GM18909 (cell line): ENCODE data around the gene TCFL5.
A peak's percentile ranks its signal among the peaks of the same experiment; 100 is the strongest.
"Not testable (repeated sequence)": the region's sequence is repeated elsewhere in the genome, so short reads cannot be mapped to it uniquely, and the experiment has no call there.

Experiments used
- ATAC-seq: cut with Tn5 transposase; IDR thresholded peaks from one replicate; pipeline ENCODE4 v1.9.1; 2021; ENCODE audit warnings: mild to moderate bottlenecking; ENCODE audit not compliant: unreplicated experiment, poor library complexity

TCFL5 gene

DNA sequence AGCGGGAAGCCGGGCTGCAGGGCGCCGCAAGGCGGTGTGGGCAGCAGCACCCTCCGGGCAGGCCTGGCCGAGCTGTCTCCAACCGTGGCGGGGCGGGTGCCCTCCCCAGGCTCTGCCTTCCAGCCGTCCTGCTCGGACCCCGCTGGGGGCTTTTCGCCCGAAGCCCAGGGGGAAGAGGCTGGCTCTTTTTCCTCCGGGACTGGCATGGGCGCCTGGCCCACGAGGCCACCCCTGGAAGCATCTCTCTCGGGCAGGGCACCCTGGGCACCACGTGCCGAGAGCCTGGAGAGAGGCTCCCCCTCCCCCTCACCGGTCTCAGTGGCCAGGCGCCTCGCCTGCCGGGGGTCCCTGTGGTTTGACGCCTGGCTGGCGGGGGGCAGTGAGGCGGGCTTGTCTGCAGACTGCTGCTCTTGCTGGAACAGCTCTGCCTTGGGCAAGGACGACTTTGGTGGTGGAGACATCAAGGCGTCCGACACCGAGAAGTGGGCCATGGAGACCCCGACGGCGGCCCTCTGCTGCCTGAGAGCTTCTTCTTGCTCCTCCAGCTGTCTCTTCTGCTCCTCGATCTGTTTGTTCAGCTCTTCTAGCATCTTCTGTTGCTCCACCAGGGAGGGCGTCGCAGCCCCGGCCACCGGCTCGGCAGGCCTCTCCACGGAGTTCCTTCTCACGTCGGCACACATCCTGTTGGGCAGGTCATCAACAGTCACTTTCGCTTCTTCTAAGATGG lies 19.5 kb upstream of the TCFL5 start:
- no peak for ATAC-seq

DNA sequence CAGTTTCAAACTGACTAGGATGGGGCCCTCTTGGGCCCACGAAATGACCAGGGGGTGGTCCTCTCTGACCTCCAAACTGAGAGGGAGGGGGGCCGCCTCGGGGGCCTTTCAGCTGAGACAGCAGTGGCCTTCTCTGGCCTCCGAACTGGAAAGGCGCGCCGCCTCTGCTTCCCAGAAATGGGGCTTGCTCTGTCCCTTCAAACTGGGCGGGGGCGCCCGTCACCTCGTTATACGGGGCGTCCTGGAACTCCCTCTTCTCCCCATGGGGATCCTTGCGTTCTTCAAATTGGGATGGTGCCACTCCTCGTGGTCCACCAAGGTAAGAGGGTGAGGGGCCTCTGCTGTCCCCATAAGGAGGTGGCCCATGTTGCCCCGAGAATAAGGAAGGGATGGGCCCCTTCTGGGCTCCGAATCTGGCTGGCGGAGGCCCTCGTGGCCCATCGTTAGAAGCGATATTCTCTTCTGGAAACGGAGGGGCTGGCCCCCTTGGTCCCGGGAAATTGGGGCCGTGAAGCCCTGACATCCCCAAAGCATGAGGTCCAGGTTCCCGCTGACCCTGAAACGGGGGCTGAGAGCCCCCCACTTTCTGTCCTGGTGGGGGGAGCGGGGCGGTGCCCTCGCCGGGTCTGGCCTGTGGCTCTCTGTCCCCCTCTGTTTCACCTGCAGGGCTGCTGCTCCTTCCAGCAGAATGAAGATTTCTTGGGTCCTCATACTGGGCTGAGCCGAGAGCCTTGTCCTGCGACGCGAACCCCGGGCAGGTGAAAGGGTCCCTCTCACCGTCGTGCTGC lies 18.7 kb upstream of the TCFL5 start:
- no peak for ATAC-seq

DNA sequence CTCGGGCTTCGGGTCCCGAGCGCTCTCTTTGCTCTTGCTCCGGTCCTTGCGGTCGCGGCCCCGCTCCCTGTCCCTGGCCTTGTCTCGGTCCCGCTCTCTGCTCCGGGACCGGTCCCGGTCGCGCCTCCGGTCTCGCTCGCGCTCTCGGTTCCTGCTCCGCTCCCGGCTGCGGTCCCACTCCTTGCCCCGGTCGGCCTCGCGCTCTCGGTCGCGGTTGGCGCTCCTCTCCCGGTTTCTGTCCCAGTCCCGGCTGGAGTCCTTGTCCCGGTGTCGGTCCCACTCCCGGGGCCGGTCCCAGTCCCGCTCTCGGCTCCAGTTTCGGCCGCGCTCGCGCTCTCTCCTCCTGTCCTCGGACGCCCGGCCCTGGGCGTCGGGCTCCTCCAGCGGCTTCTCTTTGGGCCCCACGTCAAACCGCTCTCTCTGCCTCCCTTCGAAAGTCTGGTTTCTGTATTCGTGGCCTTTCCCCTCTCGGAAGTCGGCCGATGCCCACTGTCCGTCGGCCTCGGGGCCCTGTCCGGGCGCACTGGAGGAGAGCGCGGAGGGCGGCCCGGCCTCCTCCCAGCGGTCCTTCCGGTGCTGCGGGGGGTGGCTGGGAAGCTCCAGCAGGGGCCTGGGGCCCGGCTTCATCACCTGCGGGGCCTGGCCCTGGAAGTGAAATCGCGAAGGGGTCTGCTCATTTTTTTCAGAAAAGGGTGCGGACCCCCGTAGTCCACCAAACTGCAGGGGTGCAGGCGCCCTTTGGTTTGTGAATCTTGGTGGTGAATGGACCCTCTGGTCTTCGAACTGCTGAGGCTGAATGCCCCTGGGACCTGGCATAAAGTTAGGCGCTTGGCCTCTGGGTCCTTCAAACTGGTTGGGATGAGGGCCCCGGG lies 17.9 kb upstream of the TCFL5 start:
- no peak for ATAC-seq

DNA sequence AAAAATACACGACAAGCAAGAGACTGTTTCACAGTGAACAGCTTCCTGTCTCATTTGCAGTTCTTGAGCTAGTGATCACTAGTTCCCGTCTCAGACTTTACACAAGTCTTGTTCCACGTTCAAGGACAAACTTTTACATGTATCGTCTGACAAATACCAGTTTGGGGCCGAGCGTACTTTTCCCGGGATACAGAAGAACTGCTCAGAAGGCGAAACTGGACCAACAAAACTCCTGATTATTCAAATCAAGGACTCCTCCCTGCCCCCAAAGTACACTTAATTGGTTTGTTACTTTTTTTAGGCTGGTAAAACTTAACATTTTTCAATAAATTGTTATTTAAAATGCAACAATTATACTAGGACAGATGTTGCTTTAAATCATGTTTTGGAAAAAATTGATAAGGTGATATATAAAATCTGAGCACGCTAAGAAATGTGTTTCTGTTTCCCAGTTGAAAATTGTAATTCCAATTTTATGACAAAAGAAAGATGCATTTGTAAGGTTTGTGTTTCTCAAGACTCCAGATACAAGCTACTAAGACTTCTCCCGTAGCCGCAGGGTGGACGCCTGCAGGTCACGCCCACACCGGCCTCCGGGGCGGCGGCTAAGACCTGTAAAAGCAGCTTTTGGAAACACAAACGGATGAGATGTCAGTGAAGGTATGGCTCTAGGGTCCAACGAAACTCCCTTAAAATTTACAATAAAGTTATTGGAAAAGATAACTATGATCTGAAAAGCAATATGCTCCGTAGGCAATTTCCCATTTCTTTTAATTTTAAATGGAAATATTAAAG lies 16.8 kb upstream of the TCFL5 start:
- no peak for ATAC-seq

DNA sequence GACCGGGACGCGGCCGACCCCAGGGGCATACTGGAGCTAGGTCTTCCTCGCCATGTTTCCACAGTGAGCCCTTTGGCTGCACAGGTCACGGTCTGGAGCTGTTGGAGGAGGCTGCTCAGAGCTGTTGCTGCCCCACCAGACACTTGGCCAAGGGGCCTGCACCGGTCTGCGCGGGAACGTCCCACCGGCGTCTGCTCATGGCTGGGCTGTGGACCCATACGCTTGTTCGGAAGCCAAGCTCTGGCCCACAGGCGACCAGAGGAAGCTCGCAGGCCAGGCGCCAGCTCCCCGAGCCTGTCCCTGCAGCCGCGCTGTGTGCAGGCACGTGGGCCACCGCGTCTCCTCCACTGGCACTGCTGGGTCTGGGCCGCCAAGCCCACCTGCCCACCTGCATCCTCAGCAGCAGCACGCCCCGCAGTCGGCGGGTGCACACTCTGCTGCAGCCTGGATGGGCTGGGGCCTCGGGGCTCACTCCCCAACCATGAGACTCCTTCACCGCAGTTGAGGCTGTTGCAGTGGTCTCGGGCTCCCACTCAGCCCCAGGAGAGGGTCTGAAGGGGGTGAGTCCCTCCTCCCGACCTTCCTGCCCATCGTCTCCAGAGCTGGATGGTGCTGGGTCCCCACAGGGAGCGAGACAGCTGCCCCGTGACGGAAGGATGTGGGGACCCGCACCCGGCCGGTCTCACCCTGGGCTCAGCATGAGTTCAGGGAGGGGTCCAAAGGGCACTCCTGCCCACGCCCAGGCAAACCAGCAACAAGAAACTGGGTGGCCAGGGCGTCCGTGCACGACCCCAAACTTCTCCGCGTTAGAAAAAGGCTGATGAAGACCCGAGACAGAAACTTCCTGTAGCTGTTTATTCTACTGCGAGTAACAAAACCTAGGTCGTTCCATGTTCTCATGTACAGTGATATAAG lies 15.5 kb upstream of the TCFL5 start:
- ATAC-seq, result no peak

DNA sequence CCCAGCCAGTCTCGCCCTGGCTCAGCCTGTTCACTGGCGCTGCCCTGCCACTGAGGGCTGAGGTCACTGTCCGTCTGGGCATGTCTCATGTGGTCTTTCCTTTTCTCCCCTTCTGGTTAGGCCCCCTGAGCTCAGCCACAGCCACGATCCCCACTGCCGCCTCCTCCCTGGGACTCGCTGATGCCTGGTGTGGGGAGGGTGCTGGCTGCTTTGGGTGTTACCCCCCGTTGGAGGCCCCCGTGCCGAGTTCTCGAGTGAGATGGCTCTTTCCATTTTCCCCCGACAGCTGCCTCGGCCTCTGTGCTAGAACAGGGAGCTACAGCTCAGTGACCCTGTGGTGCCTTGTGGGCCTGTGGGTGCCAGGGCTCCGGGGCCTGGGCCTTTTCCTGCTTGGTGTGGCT lies 14.9 kb upstream of the TCFL5 start:
- no peak for ATAC-seq

DNA sequence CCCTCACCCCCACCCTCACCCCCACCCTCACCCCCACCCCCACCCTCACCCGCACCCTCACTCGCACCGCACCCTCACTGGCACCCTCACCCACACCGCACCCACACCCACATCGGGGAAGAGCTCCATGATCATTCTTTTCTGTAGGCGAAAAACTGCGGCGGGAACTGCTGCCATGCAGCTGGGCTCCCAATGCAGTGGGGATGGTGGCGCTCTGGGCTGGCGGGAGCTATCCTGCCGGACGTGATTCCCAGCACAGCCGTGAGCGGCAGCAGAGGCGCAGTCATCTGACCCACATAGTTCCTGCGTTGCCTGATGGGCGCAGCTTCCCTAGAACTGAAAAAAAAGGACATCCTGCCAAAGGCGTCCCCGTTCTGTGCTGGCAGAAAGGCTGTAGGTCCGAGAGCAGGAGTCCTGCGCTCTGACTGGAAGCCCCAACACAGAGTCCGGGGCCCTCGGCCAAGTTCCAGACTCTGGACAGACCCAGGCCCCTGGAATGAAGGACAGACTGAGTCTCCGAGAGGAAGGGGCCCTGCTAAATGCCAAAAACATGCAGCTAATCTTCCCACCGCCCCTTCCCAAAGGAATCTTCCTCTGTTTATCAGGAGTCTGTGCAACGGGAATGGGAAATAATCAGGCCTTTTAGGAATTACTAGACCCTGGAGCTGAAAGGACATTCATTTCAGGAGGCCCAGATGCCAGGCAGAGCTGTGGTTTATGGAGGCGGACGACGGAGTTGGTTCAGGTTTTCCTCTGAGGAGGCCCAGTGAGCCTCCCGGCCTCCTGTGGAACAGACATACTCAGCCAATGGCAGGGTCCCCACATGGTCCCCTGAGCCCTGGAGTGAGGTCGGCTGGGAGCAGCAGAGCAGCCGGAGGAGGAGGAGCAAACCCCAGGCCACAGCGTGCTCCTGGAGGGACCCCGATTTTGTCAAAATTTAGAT lies 14.1 kb upstream of the TCFL5 start:
- no peak for ATAC-seq

DNA sequence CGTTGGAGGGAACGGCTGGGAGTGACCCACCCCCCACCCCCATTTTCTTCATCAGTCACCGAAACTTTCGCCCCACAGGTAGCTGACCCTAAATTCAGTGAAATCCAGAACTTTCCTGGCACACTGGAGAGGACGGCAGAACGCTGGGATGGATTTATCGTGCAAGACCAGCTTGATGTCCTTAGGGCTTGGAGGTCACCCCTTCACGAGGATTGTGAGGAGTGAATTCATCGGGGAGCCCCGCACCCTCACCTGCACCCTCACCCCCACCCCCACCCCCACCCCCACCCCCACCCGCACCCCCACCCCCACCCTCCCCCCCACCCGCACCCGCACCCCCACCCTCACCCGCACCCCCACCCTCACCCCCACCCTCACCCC lies 13.3 kb upstream of the TCFL5 start:
- no peak for ATAC-seq

DNA sequence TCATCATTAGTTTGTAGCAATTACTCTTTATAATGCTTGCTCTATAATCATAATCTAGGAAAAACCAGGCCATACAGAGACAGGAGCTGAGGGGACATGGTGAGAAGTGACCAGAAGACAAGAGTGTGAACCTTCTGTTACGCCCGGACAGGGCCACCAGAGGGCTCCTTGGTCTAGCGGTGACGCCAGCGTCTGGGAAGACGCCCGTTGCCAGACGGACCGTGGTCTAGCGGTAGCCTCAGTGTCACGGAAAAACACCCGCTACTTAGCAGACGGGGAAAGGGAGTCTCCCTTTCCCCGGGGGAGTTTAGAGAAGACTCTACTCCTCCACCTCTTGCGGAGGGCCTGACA lies 12.0 kb upstream of the TCFL5 start:
- not testable (repeated sequence) for ATAC-seq

DNA sequence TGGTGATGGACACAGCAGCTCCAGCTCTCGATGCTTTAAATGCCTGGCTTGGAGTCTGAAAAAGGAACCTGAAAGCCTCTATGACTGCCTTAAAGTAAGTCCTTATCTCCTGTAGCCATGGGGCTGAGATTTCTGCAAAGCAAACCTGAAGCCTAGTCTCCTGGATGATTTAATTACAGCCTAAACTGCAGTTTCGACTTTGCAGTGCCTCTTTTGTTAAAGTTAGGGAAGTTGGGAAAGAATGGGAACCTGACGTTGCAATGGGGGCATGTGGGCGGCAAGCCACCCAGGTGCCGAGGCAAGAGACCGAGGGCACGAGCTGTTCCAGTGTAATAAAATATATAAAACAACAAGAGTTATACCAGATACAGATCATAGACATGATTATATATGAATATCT lies 11.7 kb upstream of the TCFL5 start:
- no peak for ATAC-seq

DNA sequence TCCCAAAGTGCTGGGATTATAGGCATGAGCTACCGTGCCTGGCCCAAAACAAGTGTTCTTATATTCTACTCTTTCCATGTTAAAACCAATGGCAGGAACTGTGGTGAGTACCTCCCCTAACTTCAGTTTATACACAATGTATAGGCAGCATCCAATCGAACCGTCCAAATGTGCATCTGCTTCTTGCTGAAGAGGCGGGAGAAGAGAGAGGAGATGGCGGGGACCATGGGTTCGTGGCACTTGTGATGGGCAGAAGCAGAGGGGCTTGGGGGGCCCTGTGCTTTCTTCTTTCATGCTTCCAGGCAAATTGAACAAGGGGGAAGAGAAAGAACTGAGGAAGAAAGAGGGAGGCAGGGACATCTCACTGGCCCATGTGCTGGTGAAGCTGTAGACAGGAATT lies 11.2 kb upstream of the TCFL5 start:
- no peak for ATAC-seq

DNA sequence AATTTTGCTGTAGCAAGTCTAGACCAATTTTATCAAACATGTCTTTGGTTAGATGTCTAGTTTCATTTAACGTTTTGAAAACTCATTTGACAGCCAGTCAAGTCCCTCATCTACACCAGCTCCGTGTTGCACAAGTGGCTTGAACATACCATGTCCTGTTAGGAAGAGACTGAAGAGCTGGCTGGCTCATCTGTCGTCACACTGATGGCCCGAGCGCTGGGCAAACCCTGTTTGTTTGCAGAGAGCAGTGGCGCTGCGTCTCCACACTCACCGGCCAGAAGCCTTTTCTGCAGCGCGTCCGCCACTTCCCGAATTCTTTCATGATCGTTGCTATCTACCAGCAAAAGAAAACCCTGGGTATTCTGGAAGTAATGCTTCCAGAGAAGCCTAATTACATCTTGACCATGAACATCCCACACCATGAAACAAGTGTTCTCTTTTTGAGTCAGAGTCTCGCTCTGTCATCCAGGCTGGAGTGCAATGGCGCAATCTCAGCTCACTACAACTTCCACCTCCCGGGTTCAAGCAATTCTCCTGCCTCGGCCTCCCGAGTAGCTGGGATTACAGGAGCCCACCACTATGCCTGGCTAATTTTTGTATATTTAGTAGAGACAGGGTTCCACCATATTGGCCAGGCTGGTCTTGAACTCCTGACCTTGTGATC lies 10.7 kb upstream of the TCFL5 start:
- no peak for ATAC-seq

DNA sequence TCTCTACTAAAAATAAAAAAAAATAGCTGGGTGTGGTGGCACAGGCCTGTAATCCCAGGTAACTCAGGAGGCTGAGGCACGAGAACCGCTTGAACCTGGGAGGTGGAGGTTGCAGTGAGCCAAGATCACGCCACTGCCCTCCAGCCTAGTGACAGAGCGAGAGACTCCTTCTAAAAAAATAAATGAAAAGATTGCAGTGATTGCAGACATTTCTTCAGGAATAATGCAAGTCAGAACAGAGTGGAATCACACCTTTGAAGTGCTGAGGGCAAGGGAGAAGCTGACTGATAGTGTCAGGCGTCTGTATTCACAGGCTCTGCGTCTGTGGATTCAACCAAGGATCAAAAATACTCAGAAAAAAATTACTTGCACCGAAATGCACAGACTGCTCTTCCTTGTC lies 2.6 kb upstream of the TCFL5 start:
- no peak for ATAC-seq

DNA sequence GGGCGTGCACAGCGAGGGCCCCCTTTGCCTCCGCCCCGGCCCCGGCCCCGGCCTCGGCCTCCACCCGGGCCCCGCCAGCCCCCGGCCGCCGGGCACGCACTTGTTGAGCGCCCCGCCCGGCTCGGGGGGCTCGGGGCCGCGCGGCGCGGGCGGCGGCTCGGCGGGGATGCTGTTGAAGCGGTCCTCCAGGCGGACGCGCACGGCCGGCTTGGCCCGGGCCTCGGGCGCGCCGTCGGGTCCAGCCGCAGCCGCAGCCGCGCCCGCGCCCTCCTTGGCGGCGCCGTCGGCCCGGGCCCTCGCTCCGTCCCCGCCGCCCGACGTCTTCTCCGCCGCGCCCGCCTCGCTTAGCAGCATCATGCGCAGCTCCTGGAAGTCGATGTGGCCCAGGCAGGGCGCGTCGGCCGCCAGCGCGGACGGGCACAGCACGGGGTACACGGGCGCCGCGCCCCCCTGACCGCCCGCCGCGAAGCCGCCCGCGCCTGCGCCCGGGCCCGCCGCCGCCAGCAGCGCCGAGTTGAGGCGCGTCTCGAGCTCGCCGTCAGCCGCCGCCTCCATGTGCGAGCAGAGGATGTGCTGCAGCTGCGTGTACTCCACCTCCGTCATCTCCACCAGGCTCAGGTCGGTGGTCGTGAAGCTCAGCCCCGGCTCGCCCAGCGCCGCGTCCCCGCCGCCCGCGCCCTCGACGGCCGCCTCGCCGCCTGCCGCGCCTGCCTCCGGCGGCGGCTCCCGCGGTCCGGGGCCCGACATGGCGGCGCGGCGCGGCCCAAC lies 514 bp downstream of the TCFL5 start:
- peak; percentile 35 for ATAC-seq

DNA sequence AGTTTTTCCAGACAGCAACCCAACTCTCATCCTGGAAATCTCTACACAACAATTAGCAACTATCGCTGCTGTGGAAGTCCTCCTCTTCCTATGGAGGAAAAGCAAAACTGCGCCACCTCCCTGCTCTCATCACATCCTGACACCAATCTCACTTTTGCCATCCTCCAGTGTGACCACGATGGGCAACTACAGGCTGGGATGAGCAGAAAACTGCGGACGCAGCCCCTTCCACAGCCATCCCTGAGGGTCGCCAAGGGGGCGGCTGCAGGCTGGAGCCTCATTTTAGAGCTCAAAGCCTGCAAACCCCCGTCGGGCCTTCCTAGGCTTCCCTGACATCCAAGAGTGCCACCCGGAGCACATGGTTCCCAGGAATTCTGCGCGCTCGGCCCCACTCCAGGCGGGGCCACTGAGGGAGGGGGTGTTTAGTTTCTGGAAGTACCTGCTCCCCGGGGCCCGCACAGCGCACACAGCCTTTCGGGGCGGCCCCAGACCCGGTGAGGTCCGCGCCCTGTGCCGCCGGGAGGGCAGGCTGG lies 1.2 kb downstream of the TCFL5 start:
- ATAC-seq, result no peak

DNA sequence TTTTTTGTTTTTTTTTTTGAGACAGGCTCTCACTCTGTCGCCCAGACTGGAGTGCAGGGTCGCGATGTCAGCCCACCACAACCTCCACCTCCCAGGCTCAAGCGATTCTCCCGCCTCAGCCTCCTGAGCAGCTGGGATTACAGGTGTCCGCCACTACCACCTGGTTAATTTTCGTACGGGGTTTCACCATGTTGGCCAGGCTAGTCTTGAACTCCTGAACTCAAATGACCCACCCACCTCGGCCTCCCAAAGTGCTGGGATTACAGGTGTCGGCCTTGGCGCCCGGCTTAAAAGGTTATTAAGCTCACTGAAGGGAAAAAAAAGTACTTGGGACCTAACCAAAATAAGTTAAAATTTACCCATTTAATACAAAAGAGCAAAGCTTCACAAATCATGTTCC lies 1.9 kb downstream of the TCFL5 start:
- ATAC-seq, result no peak
